Endothelial cell of umbilical vein (primary cell): ENCODE measurements around the gene SNX10. TPM values are rescaled to one million over a fixed set of nuclear protein-coding genes. Genes with fewer than 3 reads are reported as not detected.

ENCODE experiments used
- BruUV-seq: library from RNA; stranded (reverse); fragments of 400-500 nt; replicated peaks from 2 replicates; lab custom pipeline; 2021; lab: Mats Ljungman, UMichigan
- CTCF ChIA-PET: fragments of 300-600, 350-600 bp; sonication (Branson Sonifier 250); formaldehyde crosslinking; loops from one replicate; lab custom pipeline; 2021; ENCODE audit warnings: antibody characterized with exemption, inconsistent platforms; lab: Charles Lee
- POLR2A ChIA-PET: fragments of 300-600, 350-600 bp; sonication (Branson Sonifier 250); formaldehyde crosslinking; loops from one replicate; lab custom pipeline; 2021; ENCODE audit warnings: antibody characterized with exemption, inconsistent platforms; lab: Charles Lee
- DNase-seq: peaks from one replicate; pipeline ENCODE4 v3.0.0-alpha.2; 2011; ENCODE audit warnings: low read depth, low spot score
- FAIRE-seq: peaks from 2 replicates; lab custom pipeline; 2011; peaks lifted over from hg19 to GRCh38; lab: Jason Lieb, UNC
- H2AFZ ChIP-seq: 2 replicates; pipeline ENCODE4 v1.6.0; 2012; ENCODE audit warnings: low read depth, low read length, control low read depth, inconsistent platforms
- H3K27ac ChIP-seq: 2 replicates; pipeline ENCODE4 v1.5.1; 2011; ENCODE audit warnings: low read depth, mild to moderate bottlenecking, control low read depth, low read length, moderate library complexity; ENCODE audit not compliant: insufficient read depth
- H3K27me3 ChIP-seq, 2 experiments: 2 replicates each; pipeline versions ENCODE4 v1.6.0 to v1.6.1; 2011; ENCODE audit warnings: low read length in 2 of 2, mixed read lengths in 1 of 2; ENCODE audit not compliant: control insufficient read depth in 2 of 2, insufficient read depth in 2 of 2
- H3K36me3 ChIP-seq, 2 experiments: 2 replicates in 1 of 2; 3 replicates in 1 of 2; pipeline ENCODE4 v1.5.1; 2011; ENCODE audit warnings: low read length in 2 of 2, mild to moderate bottlenecking in 1 of 2, moderate library complexity in 1 of 2; ENCODE audit not compliant: control insufficient read depth in 2 of 2, insufficient read depth in 2 of 2; ENCODE audit errors: extremely low read depth in 1 of 2
- H3K4me1 ChIP-seq: 3 replicates; pipeline ENCODE4 v1.5.1; 2011; ENCODE audit warnings: mild to moderate bottlenecking, low read length; ENCODE audit not compliant: control insufficient read depth, insufficient read depth; ENCODE audit errors: extremely low read depth
- H3K4me2 ChIP-seq: 2 replicates; pipeline ENCODE4 v1.6.1; 2011; ENCODE audit warnings: low read length, control low read depth, mixed read lengths; ENCODE audit not compliant: insufficient read depth
- H3K4me3 ChIP-seq, 3 experiments: fragments of 200-600 bp in 1 of 3; sonication (generic), shearing (Covaris generic) in 1 of 3; replicated peaks in 1 of 3; 2 replicates each; pipeline ENCODE4 v1.5.1; 2011 to 2016; ENCODE audit warnings: control low read depth in 3 of 3, low read length in 3 of 3, mild to moderate bottlenecking in 2 of 3, inconsistent platforms in 1 of 3, low read depth in 1 of 3, moderate library complexity in 1 of 3; ENCODE audit not compliant: insufficient read depth in 1 of 3
- H3K79me2 ChIP-seq: 2 replicates; pipeline ENCODE4 v1.6.0; 2012; ENCODE audit warnings: low read length, inconsistent platforms; ENCODE audit not compliant: control insufficient read depth, insufficient read depth
- H3K9ac ChIP-seq: replicated peaks from 2 replicates; pipeline ENCODE3; 2011; ENCODE audit warnings: low read length, control low read depth; ENCODE audit not compliant: insufficient read depth; ENCODE audit errors: extremely low read depth
- H3K9me1 ChIP-seq: replicated peaks from 3 replicates; pipeline ENCODE4 v1.6.0; 2011; ENCODE audit warnings: mild to moderate bottlenecking, low read length; ENCODE audit not compliant: control insufficient read depth, insufficient read depth; ENCODE audit errors: extremely low read depth
- H3K9me3 ChIP-seq: replicated peaks from 2 replicates; pipeline ENCODE4 v1.5.1; 2012; ENCODE audit warnings: low read length, inconsistent platforms; ENCODE audit not compliant: control insufficient read depth, insufficient read depth
- H4K20me1 ChIP-seq: replicated peaks from 2 replicates; pipeline ENCODE3; 2011; ENCODE audit warnings: mild to moderate bottlenecking, low read length; ENCODE audit not compliant: control insufficient read depth, insufficient read depth; ENCODE audit errors: extremely low read depth
- CTCF ChIP-seq, 2 donors: IDR thresholded peaks; 1 replicate in 1 of 2; 2 replicates in 1 of 2; pipeline ENCODE4 v1.5.1; 2011; ENCODE audit warnings: low read length in 2 of 2, mild to moderate bottlenecking in 2 of 2, moderate library complexity in 2 of 2, control low read depth in 1 of 2, inconsistent platforms in 1 of 2, low read depth in 1 of 2; ENCODE audit not compliant: insufficient read depth in 1 of 2; ENCODE audit errors: extremely low read depth in 1 of 2
- EZH2 ChIP-seq: IDR thresholded peaks from 2 replicates; pipeline ENCODE4 v1.6.1; 2012; ENCODE audit warnings: borderline replicate concordance, low read depth, mild to moderate bottlenecking, moderate library complexity, low read length, inconsistent platforms; ENCODE audit not compliant: severe bottlenecking
- FOS ChIP-seq: IDR thresholded peaks from 2 replicates; pipeline ENCODE4 v1.6.1; 2011; ENCODE audit warnings: mild to moderate bottlenecking, low read length, moderate library complexity, borderline replicate concordance; ENCODE audit not compliant: insufficient read depth
- GATA2 ChIP-seq: IDR thresholded peaks from 2 replicates; pipeline ENCODE4 v1.7.0; 2011; ENCODE audit warnings: low read depth, mild to moderate bottlenecking, moderate library complexity, mixed read lengths, low read length; ENCODE audit not compliant: insufficient read length, insufficient read depth
- JUN ChIP-seq: IDR thresholded peaks from 2 replicates; pipeline ENCODE4 v1.6.1; 2011; ENCODE audit warnings: borderline replicate concordance, low read depth; ENCODE audit not compliant: insufficient read length, insufficient read depth
- MAX ChIP-seq: IDR thresholded peaks from 2 replicates; pipeline ENCODE4 v1.6.1; 2011; ENCODE audit not compliant: insufficient read depth, insufficient read length
- MYC ChIP-seq: IDR thresholded peaks from one replicate; pipeline ENCODE4 v1.6.1; 2011; ENCODE audit warnings: mild to moderate bottlenecking, low read depth, low read length
- POLR2A ChIP-seq: IDR thresholded peaks from 2 replicates; pipeline ENCODE4 v1.6.1; 2012; ENCODE audit warnings: low read depth, mild to moderate bottlenecking, control low read depth, low read length
- POLR2AphosphoS5 ChIP-seq: IDR thresholded peaks from 2 replicates; pipeline ENCODE4 v1.6.1; 2012; ENCODE audit warnings: low read depth, mild to moderate bottlenecking, control low read depth, low read length, moderate library complexity; ENCODE audit not compliant: insufficient read depth
- dilution Hi-C: fragments of 300-500 bp; cut with MboI; formaldehyde crosslinking; loops from one replicate; pipeline ENCODE4 v1.15.0; 2019; ENCODE audit warnings: low sequenced_read_pairs; ENCODE audit not compliant: extremely low pct_ligation_motif_present
- intact Hi-C: fragments of 100-400 bp; cut with micrococcal nuclease; formaldehyde crosslinking; loops from one replicate; pipeline ENCODE4 v1.10.0; 2022
- polyA plus RNA-seq, 4 experiments: library from polyadenylated mRNA; depleted of rRNA in 3 of 4; stranded (reverse) in 3 of 4; unstranded in 1 of 4; fragments of >200 nt; gene quantifications; 2 replicates each; pipeline versions ENCODE4 v1.2.1 to v1.2.3, GENCODE V29; 2011 to 2012; ENCODE audit warnings: missing spikeins in 1 of 4
- total RNA-seq: library from RNA; stranded (reverse); gene quantifications from 2 replicates; pipeline ENCODE4 v1.2.3, GENCODE V29; 2021

The SNX10 gene
- total and polyA plus RNA-seq, 2 donors (not counting 3 experiments of a cell fraction or from before 2014, with no cell fraction given), result 0.25 to 0.80 TPM

GRCh38 chr7:26332698-26333097 lies 41.0 kb downstream of the SNX10 start:
- no peaks in the 10 kb centered on the region for H3K79me2 ChIP-seq
- H3K36me3 ChIP-seq, result no peaks in the 10 kb centered on the region
- H3K4me2 ChIP-seq, result no peak overlapping the region
- BruUV-seq, result no TSS peak
- H2AFZ ChIP-seq, result no peak overlapping the region
- ChIA-PET POLR2A (no interaction called here), CTCF (interaction anchor here (1.5 kb wide), 1 partner anchor 20 kb away, joined by 3 read pairs; no protein-coding TSS in a partner anchor)
- H3K4me1 ChIP-seq, result no peaks in the 10 kb centered on the region
- no peak overlapping the region for H3K9ac ChIP-seq
- H3K9me1 ChIP-seq, result no peaks in the 10 kb centered on the region
- DNase-seq, result no peak
- H4K20me1 ChIP-seq, result no peaks in the 10 kb centered on the region
- H3K27me3 ChIP-seq, result no peaks in the 10 kb centered on the region
- dilution Hi-C loops (no loop called here), intact Hi-C loops (no loop called here)
- no peak overlapping the region for H3K27ac ChIP-seq
- no peak for FAIRE-seq
- TF ChIP-seq MYC (no peak), CTCF (IDR thresholded peaks at IDR 0.05; ENCODE audit: extremely low read depth in 1 of 2, insufficient read depth in 1 of 2, low read depth in 1 of 2, low read length in 2 of 2) (no peak), MAX (no peak), GATA2 (no peak), EZH2 (no peak), JUN (no peak), FOS (no peak), POLR2AphosphoS5 (no peak), POLR2A (no peak)
- H3K4me3 ChIP-seq, result no peak overlapping the region
- no peaks in the 10 kb centered on the region for H3K9me3 ChIP-seq
